ENCODE measurements around the gene KDM4D. TPM values are rescaled to one million over a fixed set of nuclear protein-coding genes. Genes with fewer than 3 reads are reported as not detected.

Gene KDM4D
- total RNA-seq, 2 donors from 2014 or later: 0.54 to 1.9 TPM

- H3K4me1 ChIP-seq (ENCODE audit: control insufficient read depth in 1 of 2, low read depth in 2 of 2): no peaks in the 10 kb centered on the region
- H3K9me3 ChIP-seq: no peaks in the 10 kb centered on the region
- H3K36me3 ChIP-seq: no peaks in the 10 kb centered on the region
- no peak overlapping the region for H3K27ac ChIP-seq
- ATAC-seq (ENCODE audit: insufficient number of reproducible peaks, low FRiP score, low read depth) (no peak), DNase-seq (ENCODE audit: low spot score) (no peak)
- TF ChIP-seq CTCF (IDR thresholded peaks at IDR 0.05): no peak
- H3K4me3 ChIP-seq: no peak overlapping the region
- no peaks in the 10 kb centered on the region for H3K27me3 ChIP-seq (replicated peaks; ENCODE audit: insufficient read depth)
These were observed 20.0 kb downstream of the KDM4D start for GRCh38 chr11:94993400-94993943.

- H3K27ac ChIP-seq: no peak overlapping the region
- DNase-seq (ENCODE audit: low spot score) (no peak), ATAC-seq (ENCODE audit: insufficient number of reproducible peaks, low FRiP score, low read depth) (no peak)
- H3K36me3 ChIP-seq: no peaks in the 10 kb centered on the region
- H3K27me3 ChIP-seq (replicated peaks; ENCODE audit: insufficient read depth): no peaks in the 10 kb centered on the region
- no peak overlapping the region for H3K4me3 ChIP-seq
- TF ChIP-seq CTCF (IDR thresholded peaks at IDR 0.05): no peak
- no peaks in the 10 kb centered on the region for H3K4me1 ChIP-seq (ENCODE audit: control insufficient read depth in 1 of 2, low read depth in 2 of 2)
- no peaks in the 10 kb centered on the region for H3K9me3 ChIP-seq
These were observed 23.9 kb downstream of the KDM4D start for GRCh38 chr11:94997437-94997836.

GRCh38 chr11:94998285-94998684 lies 24.8 kb downstream of the KDM4D start:
- ATAC-seq (ENCODE audit: insufficient number of reproducible peaks, low FRiP score, low read depth) (no peak), DNase-seq (ENCODE audit: low spot score) (no peak)
- Histone ChIP-seq H3K4me1 (ENCODE audit: control insufficient read depth in 1 of 2, low read depth in 2 of 2) (no peaks in the 10 kb centered on the region), H3K4me3 (no peak overlapping the region), H3K36me3 (no peaks in the 10 kb centered on the region), H3K9me3 (no peaks in the 10 kb centered on the region), H3K27ac (no peak overlapping the region), H3K27me3 (replicated peaks; ENCODE audit: insufficient read depth) (no peaks in the 10 kb centered on the region)
- TF ChIP-seq CTCF (IDR thresholded peaks at IDR 0.05): no peak

DNA sequence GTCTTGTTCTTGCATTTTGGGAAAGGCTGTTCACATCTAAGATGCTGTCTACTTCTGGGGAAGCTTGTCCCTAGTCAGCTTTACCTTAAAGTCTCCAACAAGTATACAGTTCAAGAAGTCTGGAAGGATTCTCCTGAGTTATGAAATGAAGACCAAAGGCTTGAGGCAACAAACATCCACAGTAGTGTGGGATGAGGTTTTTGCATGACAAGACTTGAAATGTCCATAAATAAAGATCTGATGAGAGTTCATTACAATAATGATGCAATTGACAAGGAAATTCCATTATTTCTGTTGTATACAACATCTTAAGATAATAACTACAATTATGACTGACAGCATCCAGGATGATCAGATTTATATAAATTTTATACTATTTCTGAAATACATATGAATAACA lies 30.2 kb downstream of the KDM4D start:
- DNase-seq (ENCODE audit: low spot score): no peak
- H3K4me3 ChIP-seq: no peak overlapping the region
- no peak for ATAC-seq (ENCODE audit: insufficient number of reproducible peaks, low FRiP score, low read depth)
- no peak overlapping the region for H3K27ac ChIP-seq
- TF ChIP-seq CTCF (IDR thresholded peaks at IDR 0.05): no peak
- no peaks in the 10 kb centered on the region for H3K9me3 ChIP-seq
- H3K27me3 ChIP-seq (replicated peaks; ENCODE audit: insufficient read depth): no peaks in the 10 kb centered on the region
- no peaks in the 10 kb centered on the region for H3K4me1 ChIP-seq (ENCODE audit: control insufficient read depth in 1 of 2, low read depth in 2 of 2)
- no peaks in the 10 kb centered on the region for H3K36me3 ChIP-seq

GRCh38 chr11:95005642-95006041 lies 32.1 kb downstream of the KDM4D start:
- no peak for ATAC-seq (ENCODE audit: insufficient number of reproducible peaks, low FRiP score, low read depth)
- H3K4me3 ChIP-seq: no peak overlapping the region
- no peaks in the 10 kb centered on the region for H3K27me3 ChIP-seq (replicated peaks; ENCODE audit: insufficient read depth)
- no peaks in the 10 kb centered on the region for H3K36me3 ChIP-seq
- H3K9me3 ChIP-seq: no peaks in the 10 kb centered on the region
- no peak for DNase-seq (ENCODE audit: low spot score)
- no peak for TF ChIP-seq CTCF (IDR thresholded peaks at IDR 0.05)
- H3K27ac ChIP-seq: no peak overlapping the region
- no peaks in the 10 kb centered on the region for H3K4me1 ChIP-seq (ENCODE audit: control insufficient read depth in 1 of 2, low read depth in 2 of 2)

Data from thoracic aorta (tissue), 2 donors.